ENCODE measurements around the gene HRH2.

GRCh38 chr5:175709276-175709781 is 51.5 kb downstream of the HRH2 start:
- no peak for TF ChIP-seq CTCF (IDR thresholded peaks at IDR 0.05)
- no peak for TF ChIP-seq POLR2A (IDR thresholded peaks at IDR 0.05)

All from body of pancreas (tissue), 4 donors.